Kidney (tissue), 14 donors: ENCODE measurements around the gene PIK3R1. TPM values are rescaled to one million over a fixed set of nuclear protein-coding genes. Genes with fewer than 3 reads are reported as not detected.

Experiments
- DNase-seq, 5 donors: peaks; one replicate each; pipeline ENCODE4 v3.0.0-alpha.2; 2013 to 2020
- FAIRE-seq: peaks from 2 replicates; lab custom pipeline; 2012; peaks lifted over from hg19 to GRCh38; lab: Jason Lieb, UNC
- H3K27ac ChIP-seq, 2 donors: one replicate each; pipeline ENCODE4 v1.7.0; 2013; ENCODE audit warnings: low read depth in 2 of 2, low read length in 2 of 2, inconsistent platforms in 1 of 2
- H3K27me3 ChIP-seq: one replicate; pipeline ENCODE4 v1.7.1; 2013; ENCODE audit warnings: low read length, inconsistent platforms; ENCODE audit not compliant: control insufficient read depth, insufficient read depth
- H3K36me3 ChIP-seq, 3 donors: one replicate each; pipeline versions ENCODE4 v1.7.0 to v1.7.1; 2013; ENCODE audit warnings: low read length in 3 of 3, control low read depth in 1 of 3, inconsistent platforms in 1 of 3; ENCODE audit not compliant: insufficient read depth in 3 of 3, control insufficient read depth in 2 of 3
- H3K4me1 ChIP-seq, 3 donors: one replicate each; pipeline versions ENCODE4 v1.7.0 to v1.7.1; 2013; ENCODE audit warnings: low read length in 3 of 3, inconsistent platforms in 1 of 3, low read depth in 1 of 3; ENCODE audit not compliant: control insufficient read depth in 2 of 3, insufficient read depth in 2 of 3
- H3K4me3 ChIP-seq, 3 donors: one replicate each; pipeline versions ENCODE4 v1.7.0 to v1.8.1; 2013; ENCODE audit warnings: low read length in 3 of 3, control low read depth in 1 of 3, inconsistent platforms in 1 of 3
- H3K9ac ChIP-seq, 3 donors: one replicate each; pipeline versions ENCODE4 v1.7.0 to v1.7.1; 2013; ENCODE audit warnings: low read length in 3 of 3, control low read depth in 1 of 3, inconsistent platforms in 1 of 3
- H3K9me3 ChIP-seq, 3 donors: one replicate each; pipeline versions ENCODE4 v1.7.0 to v1.7.1; 2013; ENCODE audit warnings: low read length in 3 of 3, control low read depth in 1 of 3, inconsistent platforms in 1 of 3; ENCODE audit not compliant: control insufficient read depth in 2 of 3, insufficient read depth in 1 of 3
- CTCF ChIP-seq: IDR thresholded peaks from 3 replicates; pipeline ENCODE4 v1.5.1; 2012; ENCODE audit warnings: mild to moderate bottlenecking, moderate library complexity, borderline replicate concordance; ENCODE audit not compliant: insufficient read depth; ENCODE audit errors: extremely low read depth
- intact Hi-C: fragments of 100-400 bp; cut with DNase I; formaldehyde crosslinking; loops from one replicate; pipeline ENCODE4 v1.11.1; 2022
- polyA plus RNA-seq: library from polyadenylated mRNA; stranded (reverse); fragments of 350-450 nt; fragmentation: Illumina TruSeq; extraction: RNeasy Lipid Tissue Mini Kit (QIAGEN cat#74804); gene quantifications from one replicate; pipeline ENCODE4 v1.2.3, GENCODE V29; 2014; ENCODE audit warnings: low read depth, low replicate concordance; ENCODE audit not compliant: insufficient read depth
- total RNA-seq: library from RNA; stranded (reverse); fragmentation: NEBNext Ultra II Directional; extraction: Animal tissue kit (Norgen Biotek cat#: 25700); gene quantifications from one replicate; pipeline ENCODE4 v1.2.1, GENCODE V29; 2021
- donor health status: control.
- donor health status: control.
- donor health status: control.
- donor health status: control.
- donor health status: control.
- donor health status: DM: yes; HTN: yes; CAD: no.
- donor health status: Normal renal cell carcinoma (clear cell type).

PIK3R1 gene
- total and polyA plus RNA-seq, 2 donors from 2014 or later, result 26.6 to 138 TPM

- H3K27ac ChIP-seq, result no peak overlapping the region
- no peak for FAIRE-seq
- TF ChIP-seq CTCF, result no peak
Measured at GRCh38 chr5:68317646-68318045, 102.1 kb downstream of the PIK3R1 start.

GRCh38 chr5:68318955-68319705 is 103.6 kb downstream of the PIK3R1 start:
- Histone ChIP-seq H3K27ac (peak overlapping the region; percentile 29 to 47), H3K9me3 (no peaks in the 10 kb centered on the region), H3K27me3 (no peaks in the 10 kb centered on the region), H3K9ac (no peak overlapping the region), H3K4me1 (peaks cover 0 to 18% (median 0%) of the 10 kb centered on the region in 3 donors), H3K4me3 (no peak overlapping the region), H3K36me3 (no peaks in the 10 kb centered on the region)
- FAIRE-seq, result no peak
- intact Hi-C loops, result no loop called here
- DNase-seq, result no peak
- no peak for TF ChIP-seq CTCF

More at GRCh38 chr5:68317646-68318045, 102.1 kb downstream of the PIK3R1 start:
- intact Hi-C loops, result no loop called here
- Histone ChIP-seq H3K9me3 (no peaks in the 10 kb centered on the region), H3K36me3 (no peaks in the 10 kb centered on the region), H3K4me1 (peaks cover 0 to 18% (median 0%) of the 10 kb centered on the region in 3 donors), H3K4me3 (no peak overlapping the region), H3K27me3 (no peaks in the 10 kb centered on the region), H3K9ac (no peak overlapping the region)
- no peak for DNase-seq

- no peak overlapping the region for H3K9ac ChIP-seq
- DNase-seq (no peak), FAIRE-seq (no peak)
- H3K9me3 ChIP-seq, result no peaks in the 10 kb centered on the region
- peak overlapping the region in 1 of 3 donors; percentile 7 for H3K4me3 ChIP-seq
- H3K4me1 ChIP-seq, result peaks cover 0 to 18% (median 0%) of the 10 kb centered on the region in 3 donors
- H3K27me3 ChIP-seq, result no peaks in the 10 kb centered on the region
- peak overlapping the region; percentile 29 to 47 for H3K27ac ChIP-seq
- intact Hi-C loops, result no loop called here
- no peak for TF ChIP-seq CTCF
- no peaks in the 10 kb centered on the region for H3K36me3 ChIP-seq
Measured at GRCh38 chr5:68319706-68320412, 104.3 kb downstream of the PIK3R1 start.
